Activated naive CD4-positive, alpha-beta T cell treated with anti-CD3 and anti-CD28 coated beads for 36 hours (primary cell): Measurements from ENCODE around the gene SLC1A7. TPM values are rescaled to one million over a fixed set of nuclear protein-coding genes. Genes with fewer than 3 reads are reported as not detected.
A peak's percentile ranks its signal among the peaks of the same experiment; 100 is the strongest.

ENCODE experiments used
- CTCF ChIA-PET: fragments of 350-600 bp; sonication (Branson Sonifier 250); formaldehyde crosslinking; loops from one replicate; lab custom pipeline; 2021; ENCODE audit warnings: antibody characterized with exemption; lab: Charles Lee
- DNase-seq: peaks from one replicate; pipeline ENCODE4 v3.0.0-alpha.2; 2020
- H3K27ac Mint-ChIP-seq: one replicate; pipeline ENCODE4 v1.8.0; 2021; ENCODE audit warnings: mild to moderate bottlenecking, mixed read lengths
- H3K27me3 Mint-ChIP-seq: one replicate; pipeline ENCODE4 v1.8.0; 2021; ENCODE audit warnings: low read depth, mixed read lengths
- H3K36me3 Mint-ChIP-seq: one replicate; pipeline ENCODE4 v1.8.0; 2021; ENCODE audit warnings: low read depth, mixed read lengths
- H3K4me1 Mint-ChIP-seq: one replicate; pipeline ENCODE4 v1.8.0; 2021; ENCODE audit warnings: low read depth, mixed read lengths
- H3K4me3 Mint-ChIP-seq: one replicate; pipeline ENCODE4 v1.8.0; 2021; ENCODE audit warnings: mild to moderate bottlenecking, moderate library complexity, mixed read lengths
- H3K9me3 Mint-ChIP-seq: one replicate; pipeline ENCODE4 v1.8.0; 2021; ENCODE audit warnings: mixed read lengths
- intact Hi-C: fragments of 100-400 bp; cut with micrococcal nuclease; formaldehyde crosslinking; loops from one replicate; pipeline ENCODE4 v1.15.1; 2023
- total RNA-seq, 2 experiments: library from RNA; stranded (reverse); gene quantifications; one replicate each; pipeline ENCODE4 v1.2.3, GENCODE V29; 2021

SLC1A7 gene
- total RNA-seq, 2 experiments from 2014 or later: not detected

GRCh38 chr1:53121319-53122172 is 20.9 kb downstream of the SLC1A7 start:
- intact Hi-C loops: no loop called here
- H3K4me1 Mint-ChIP-seq: peaks cover 3% of the 10 kb centered on the region
- peak; percentile 35 for DNase-seq
- H3K27ac Mint-ChIP-seq: no peak overlapping the region
- H3K9me3 Mint-ChIP-seq: no peaks in the 10 kb centered on the region
- no peaks in the 10 kb centered on the region for H3K36me3 Mint-ChIP-seq
- H3K27me3 Mint-ChIP-seq: peaks cover 2% of the 10 kb centered on the region
- CTCF ChIA-PET: interaction anchor here (0.5 kb wide), 1 partner anchor 360 kb away, joined by 3 read pairs; no protein-coding TSS in a partner anchor
- H3K4me3 Mint-ChIP-seq: no peak overlapping the region

- intact Hi-C loops: no loop called here
- H3K27me3 Mint-ChIP-seq: peaks cover 2% of the 10 kb centered on the region
- DNase-seq: no peak
- H3K36me3 Mint-ChIP-seq: no peaks in the 10 kb centered on the region
- H3K27ac Mint-ChIP-seq: no peak overlapping the region
- no peak overlapping the region for H3K4me3 Mint-ChIP-seq
- CTCF ChIA-PET: interaction anchor here (1.0 kb wide), 1 partner anchor 17 kb away, joined by 3 read pairs; no protein-coding TSS in a partner anchor
- no peaks in the 10 kb centered on the region for H3K9me3 Mint-ChIP-seq
- H3K4me1 Mint-ChIP-seq: peaks cover 3% of the 10 kb centered on the region
These were observed 21.8 kb downstream of the SLC1A7 start for GRCh38 chr1:53120659-53121058.

- CTCF ChIA-PET: no interaction called here
- Mint-ChIP-seq H3K4me3 (no peak overlapping the region), H3K4me1 (peaks cover 3% of the 10 kb centered on the region), H3K27me3 (peaks cover 2% of the 10 kb centered on the region), H3K9me3 (no peaks in the 10 kb centered on the region), H3K36me3 (no peaks in the 10 kb centered on the region), H3K27ac (no peak overlapping the region)
- intact Hi-C loops: no loop called here
- DNase-seq: no peak
These were observed 24.6 kb downstream of the SLC1A7 start for GRCh38 chr1:53117836-53118235.

GRCh38 chr1:53116933-53117600 is 25.4 kb downstream of the SLC1A7 start:
- CTCF ChIA-PET: no interaction called here
- H3K9me3 Mint-ChIP-seq: no peaks in the 10 kb centered on the region
- H3K4me3 Mint-ChIP-seq: no peak overlapping the region
- no peaks in the 10 kb centered on the region for H3K36me3 Mint-ChIP-seq
- peaks cover 2% of the 10 kb centered on the region for H3K27me3 Mint-ChIP-seq
- intact Hi-C loops: no loop called here
- DNase-seq: no peak
- H3K4me1 Mint-ChIP-seq: peaks cover 3% of the 10 kb centered on the region
- no peak overlapping the region for H3K27ac Mint-ChIP-seq

- no peaks in the 10 kb centered on the region for H3K36me3 Mint-ChIP-seq
- CTCF ChIA-PET: no interaction called here
- intact Hi-C loops: no loop called here
- DNase-seq: no peak
- no peak overlapping the region for H3K27ac Mint-ChIP-seq
- no peak overlapping the region for H3K4me3 Mint-ChIP-seq
- peaks cover 3% of the 10 kb centered on the region for H3K4me1 Mint-ChIP-seq
- peaks cover 2% of the 10 kb centered on the region for H3K27me3 Mint-ChIP-seq
- H3K9me3 Mint-ChIP-seq: no peaks in the 10 kb centered on the region
These were observed 26.1 kb downstream of the SLC1A7 start for GRCh38 chr1:53116307-53116810.

GRCh38 chr1:53115403-53116306 is 26.8 kb downstream of the SLC1A7 start:
- peaks cover 2% of the 10 kb centered on the region for H3K27me3 Mint-ChIP-seq
- H3K4me1 Mint-ChIP-seq: peaks cover 8% of the 10 kb centered on the region
- H3K9me3 Mint-ChIP-seq: no peaks in the 10 kb centered on the region
- no peaks in the 10 kb centered on the region for H3K36me3 Mint-ChIP-seq
- CTCF ChIA-PET: no interaction called here
- no peak overlapping the region for H3K27ac Mint-ChIP-seq
- no peak overlapping the region for H3K4me3 Mint-ChIP-seq
- intact Hi-C loops: no loop called here
- no peak for DNase-seq

- no peak overlapping the region for H3K4me3 Mint-ChIP-seq
- intact Hi-C loops: loop anchor here (5.0 kb wide), 1 partner anchor 68 kb away; no protein-coding TSS in a partner anchor
- H3K27ac Mint-ChIP-seq: no peak overlapping the region
- CTCF ChIA-PET: no interaction called here
- H3K9me3 Mint-ChIP-seq: no peaks in the 10 kb centered on the region
- DNase-seq: no peak
- H3K27me3 Mint-ChIP-seq: peaks cover 2% of the 10 kb centered on the region
- H3K36me3 Mint-ChIP-seq: no peaks in the 10 kb centered on the region
- peaks cover 13% of the 10 kb centered on the region for H3K4me1 Mint-ChIP-seq
These were observed 27.6 kb downstream of the SLC1A7 start for GRCh38 chr1:53114581-53115400.

- CTCF ChIA-PET: no interaction called here
- Mint-ChIP-seq H3K4me3 (no peak overlapping the region), H3K36me3 (no peaks in the 10 kb centered on the region), H3K27ac (no peak overlapping the region), H3K4me1 (peaks cover 15% of the 10 kb centered on the region), H3K27me3 (no peaks in the 10 kb centered on the region), H3K9me3 (no peaks in the 10 kb centered on the region)
- intact Hi-C loops: loop anchor here (5.0 kb wide), 1 partner anchor 68 kb away; no protein-coding TSS in a partner anchor
- DNase-seq: no peak
These were observed 28.3 kb downstream of the SLC1A7 start for GRCh38 chr1:53114090-53114489.

- Mint-ChIP-seq H3K4me3 (no peak overlapping the region), H3K4me1 (peaks cover 19% of the 10 kb centered on the region), H3K9me3 (no peaks in the 10 kb centered on the region), H3K36me3 (no peaks in the 10 kb centered on the region), H3K27ac (no peak overlapping the region), H3K27me3 (no peaks in the 10 kb centered on the region)
- CTCF ChIA-PET: interaction anchor here (0.6 kb wide), 1 partner anchor 41 kb away, joined by 3 read pairs; no protein-coding TSS in a partner anchor
- DNase-seq: no peak
- intact Hi-C loops: loop anchor here (5.0 kb wide), 1 partner anchor 69 kb away; no protein-coding TSS in a partner anchor
These were observed 29.6 kb downstream of the SLC1A7 start for GRCh38 chr1:53112861-53113260.

GRCh38 chr1:53112271-53112774 is 30.1 kb downstream of the SLC1A7 start:
- H3K27ac Mint-ChIP-seq: no peak overlapping the region
- CTCF ChIA-PET: no interaction called here
- H3K4me3 Mint-ChIP-seq: no peak overlapping the region
- H3K36me3 Mint-ChIP-seq: no peaks in the 10 kb centered on the region
- peaks cover 22% of the 10 kb centered on the region for H3K4me1 Mint-ChIP-seq
- intact Hi-C loops: loop anchor here (5.0 kb wide), 1 partner anchor 70 kb away; no protein-coding TSS in a partner anchor
- no peaks in the 10 kb centered on the region for H3K9me3 Mint-ChIP-seq
- no peak for DNase-seq
- H3K27me3 Mint-ChIP-seq: no peaks in the 10 kb centered on the region

- H3K9me3 Mint-ChIP-seq: no peaks in the 10 kb centered on the region
- no peaks in the 10 kb centered on the region for H3K36me3 Mint-ChIP-seq
- no peaks in the 10 kb centered on the region for H3K27me3 Mint-ChIP-seq
- H3K4me1 Mint-ChIP-seq: peaks cover 25% of the 10 kb centered on the region
- intact Hi-C loops: loop anchor here (5.0 kb wide), 1 partner anchor 71 kb away; no protein-coding TSS in a partner anchor
- no peak for DNase-seq
- CTCF ChIA-PET: no interaction called here
- H3K27ac Mint-ChIP-seq: no peak overlapping the region
- no peak overlapping the region for H3K4me3 Mint-ChIP-seq
These were observed 30.7 kb downstream of the SLC1A7 start for GRCh38 chr1:53111693-53112092.
